Endothelial cell of umbilical vein (primary cell): ENCODE data around the gene CPNE6. TPM values are rescaled to one million over a fixed set of nuclear protein-coding genes. Genes with fewer than 3 reads are reported as not detected.

Experiments used
- BruUV-seq: library from RNA; stranded (reverse); fragments of 400-500 nt; replicated peaks from 2 replicates; lab custom pipeline; 2021; lab: Mats Ljungman, UMichigan
- CTCF ChIA-PET: fragments of 300-600, 350-600 bp; sonication (Branson Sonifier 250); formaldehyde crosslinking; loops from one replicate; lab custom pipeline; 2021; ENCODE audit warnings: antibody characterized with exemption, inconsistent platforms; lab: Charles Lee
- POLR2A ChIA-PET: fragments of 300-600, 350-600 bp; sonication (Branson Sonifier 250); formaldehyde crosslinking; loops from one replicate; lab custom pipeline; 2021; ENCODE audit warnings: antibody characterized with exemption, inconsistent platforms; lab: Charles Lee
- DNase-seq: peaks from one replicate; pipeline ENCODE4 v3.0.0-alpha.2; 2011; ENCODE audit warnings: low read depth, low spot score
- FAIRE-seq: peaks from 2 replicates; lab custom pipeline; 2011; peaks lifted over from hg19 to GRCh38; lab: Jason Lieb, UNC
- H2AFZ ChIP-seq: 2 replicates; pipeline ENCODE4 v1.6.0; 2012; ENCODE audit warnings: low read depth, low read length, control low read depth, inconsistent platforms
- H3K27ac ChIP-seq: 2 replicates; pipeline ENCODE4 v1.5.1; 2011; ENCODE audit warnings: low read depth, mild to moderate bottlenecking, control low read depth, low read length, moderate library complexity; ENCODE audit not compliant: insufficient read depth
- H3K27me3 ChIP-seq, 2 experiments: 2 replicates each; pipeline versions ENCODE4 v1.6.0 to v1.6.1; 2011; ENCODE audit warnings: low read length in 2 of 2, mixed read lengths in 1 of 2; ENCODE audit not compliant: control insufficient read depth in 2 of 2, insufficient read depth in 2 of 2
- H3K36me3 ChIP-seq, 2 experiments: 2 replicates in 1 of 2; 3 replicates in 1 of 2; pipeline ENCODE4 v1.5.1; 2011; ENCODE audit warnings: low read length in 2 of 2, mild to moderate bottlenecking in 1 of 2, moderate library complexity in 1 of 2; ENCODE audit not compliant: control insufficient read depth in 2 of 2, insufficient read depth in 2 of 2; ENCODE audit errors: extremely low read depth in 1 of 2
- H3K4me1 ChIP-seq: 3 replicates; pipeline ENCODE4 v1.5.1; 2011; ENCODE audit warnings: mild to moderate bottlenecking, low read length; ENCODE audit not compliant: control insufficient read depth, insufficient read depth; ENCODE audit errors: extremely low read depth
- H3K4me2 ChIP-seq: 2 replicates; pipeline ENCODE4 v1.6.1; 2011; ENCODE audit warnings: low read length, control low read depth, mixed read lengths; ENCODE audit not compliant: insufficient read depth
- H3K4me3 ChIP-seq, 3 experiments: fragments of 200-600 bp in 1 of 3; sonication (generic), shearing (Covaris generic) in 1 of 3; replicated peaks in 1 of 3; 2 replicates each; pipeline ENCODE4 v1.5.1; 2011 to 2016; ENCODE audit warnings: control low read depth in 3 of 3, low read length in 3 of 3, mild to moderate bottlenecking in 2 of 3, inconsistent platforms in 1 of 3, low read depth in 1 of 3, moderate library complexity in 1 of 3; ENCODE audit not compliant: insufficient read depth in 1 of 3
- H3K79me2 ChIP-seq: 2 replicates; pipeline ENCODE4 v1.6.0; 2012; ENCODE audit warnings: low read length, inconsistent platforms; ENCODE audit not compliant: control insufficient read depth, insufficient read depth
- H3K9ac ChIP-seq: replicated peaks from 2 replicates; pipeline ENCODE3; 2011; ENCODE audit warnings: low read length, control low read depth; ENCODE audit not compliant: insufficient read depth; ENCODE audit errors: extremely low read depth
- H3K9me1 ChIP-seq: replicated peaks from 3 replicates; pipeline ENCODE4 v1.6.0; 2011; ENCODE audit warnings: mild to moderate bottlenecking, low read length; ENCODE audit not compliant: control insufficient read depth, insufficient read depth; ENCODE audit errors: extremely low read depth
- H3K9me3 ChIP-seq: replicated peaks from 2 replicates; pipeline ENCODE4 v1.5.1; 2012; ENCODE audit warnings: low read length, inconsistent platforms; ENCODE audit not compliant: control insufficient read depth, insufficient read depth
- H4K20me1 ChIP-seq: replicated peaks from 2 replicates; pipeline ENCODE3; 2011; ENCODE audit warnings: mild to moderate bottlenecking, low read length; ENCODE audit not compliant: control insufficient read depth, insufficient read depth; ENCODE audit errors: extremely low read depth
- CTCF ChIP-seq, 2 donors: IDR thresholded peaks; 1 replicate in 1 of 2; 2 replicates in 1 of 2; pipeline ENCODE4 v1.5.1; 2011; ENCODE audit warnings: low read length in 2 of 2, mild to moderate bottlenecking in 2 of 2, moderate library complexity in 2 of 2, control low read depth in 1 of 2, inconsistent platforms in 1 of 2, low read depth in 1 of 2; ENCODE audit not compliant: insufficient read depth in 1 of 2; ENCODE audit errors: extremely low read depth in 1 of 2
- EZH2 ChIP-seq: IDR thresholded peaks from 2 replicates; pipeline ENCODE4 v1.6.1; 2012; ENCODE audit warnings: borderline replicate concordance, low read depth, mild to moderate bottlenecking, moderate library complexity, low read length, inconsistent platforms; ENCODE audit not compliant: severe bottlenecking
- FOS ChIP-seq: IDR thresholded peaks from 2 replicates; pipeline ENCODE4 v1.6.1; 2011; ENCODE audit warnings: mild to moderate bottlenecking, low read length, moderate library complexity, borderline replicate concordance; ENCODE audit not compliant: insufficient read depth
- GATA2 ChIP-seq: IDR thresholded peaks from 2 replicates; pipeline ENCODE4 v1.7.0; 2011; ENCODE audit warnings: low read depth, mild to moderate bottlenecking, moderate library complexity, mixed read lengths, low read length; ENCODE audit not compliant: insufficient read length, insufficient read depth
- JUN ChIP-seq: IDR thresholded peaks from 2 replicates; pipeline ENCODE4 v1.6.1; 2011; ENCODE audit warnings: borderline replicate concordance, low read depth; ENCODE audit not compliant: insufficient read length, insufficient read depth
- MAX ChIP-seq: IDR thresholded peaks from 2 replicates; pipeline ENCODE4 v1.6.1; 2011; ENCODE audit not compliant: insufficient read depth, insufficient read length
- MYC ChIP-seq: IDR thresholded peaks from one replicate; pipeline ENCODE4 v1.6.1; 2011; ENCODE audit warnings: mild to moderate bottlenecking, low read depth, low read length
- POLR2A ChIP-seq: IDR thresholded peaks from 2 replicates; pipeline ENCODE4 v1.6.1; 2012; ENCODE audit warnings: low read depth, mild to moderate bottlenecking, control low read depth, low read length
- POLR2AphosphoS5 ChIP-seq: IDR thresholded peaks from 2 replicates; pipeline ENCODE4 v1.6.1; 2012; ENCODE audit warnings: low read depth, mild to moderate bottlenecking, control low read depth, low read length, moderate library complexity; ENCODE audit not compliant: insufficient read depth
- dilution Hi-C: fragments of 300-500 bp; cut with MboI; formaldehyde crosslinking; loops from one replicate; pipeline ENCODE4 v1.15.0; 2019; ENCODE audit warnings: low sequenced_read_pairs; ENCODE audit not compliant: extremely low pct_ligation_motif_present
- intact Hi-C: fragments of 100-400 bp; cut with micrococcal nuclease; formaldehyde crosslinking; loops from one replicate; pipeline ENCODE4 v1.10.0; 2022
- polyA plus RNA-seq, 4 experiments: library from polyadenylated mRNA; depleted of rRNA in 3 of 4; stranded (reverse) in 3 of 4; unstranded in 1 of 4; fragments of >200 nt; gene quantifications; 2 replicates each; pipeline versions ENCODE4 v1.2.1 to v1.2.3, GENCODE V29; 2011 to 2012; ENCODE audit warnings: missing spikeins in 1 of 4
- total RNA-seq: library from RNA; stranded (reverse); gene quantifications from 2 replicates; pipeline ENCODE4 v1.2.3, GENCODE V29; 2021

Gene CPNE6
- total and polyA plus RNA-seq, 2 donors (not counting 3 experiments of a cell fraction or from before 2014, with no cell fraction given): not detected

- H2AFZ ChIP-seq: no peak overlapping the region
- intact Hi-C loops (no loop called here), dilution Hi-C loops (no loop called here)
- H3K27ac ChIP-seq: no peak overlapping the region
- H3K9me3 ChIP-seq: no peaks in the 10 kb centered on the region
- no peak overlapping the region for H3K4me2 ChIP-seq
- H4K20me1 ChIP-seq: no peaks in the 10 kb centered on the region
- no peaks in the 10 kb centered on the region for H3K9me1 ChIP-seq
- H3K9ac ChIP-seq: no peak overlapping the region
- no peak for DNase-seq
- no peaks in the 10 kb centered on the region for H3K79me2 ChIP-seq
- no peak for TF ChIP-seq GATA2
- TF ChIP-seq FOS: no peak
- no peak for TF ChIP-seq CTCF (IDR thresholded peaks at IDR 0.05; ENCODE audit: extremely low read depth in 1 of 2, insufficient read depth in 1 of 2, low read depth in 1 of 2, low read length in 2 of 2)
- TF ChIP-seq MAX: no peak
- no peak for TF ChIP-seq MYC
- no peak for TF ChIP-seq EZH2
- no peak for TF ChIP-seq JUN
- no peak for TF ChIP-seq POLR2AphosphoS5
- TF ChIP-seq POLR2A: no peak
- BruUV-seq: no TSS peak
- POLR2A ChIA-PET: no interaction called here
- no peaks in the 10 kb centered on the region for H3K4me1 ChIP-seq
- no peaks in the 10 kb centered on the region for H3K27me3 ChIP-seq
- H3K36me3 ChIP-seq: peaks cover 2 to 10% of the 10 kb centered on the region in 2 experiments
- CTCF ChIA-PET: no interaction called here
- H3K4me3 ChIP-seq: no peak overlapping the region
- no peak for FAIRE-seq
Measured at GRCh38 chr14:24127673-24128072, 56.3 kb downstream of the CPNE6 start.

Other genes starting within 250 kb of the CPNE6 start
- gene DHRS4, start 117.8 kb upstream of the CPNE6 start, total RNA-seq: 19.2 and 24.4 TPM in 2 replicates
- gene DHRS4, start 117.8 kb upstream of the CPNE6 start, polyA plus RNA-seq: 24.9 and 32.0 TPM in 2 replicates
- gene DHRS4L2, start 82.6 kb upstream of the CPNE6 start, total RNA-seq: 18.5 and 20.7 TPM in 2 replicates
- gene DHRS4L2, start 82.6 kb upstream of the CPNE6 start, polyA plus RNA-seq: 18.2 and 21.9 TPM in 2 replicates
- gene CARMIL3, start 19.6 kb upstream of the CPNE6 start, total RNA-seq: not detected in 2 replicates
- 0.03 and 0.08 TPM in 2 replicates for gene CARMIL3, start 19.6 kb upstream of the CPNE6 start, polyA plus RNA-seq
- gene PCK2, start 22.7 kb downstream of the CPNE6 start, total RNA-seq: 24.5 and 25.1 TPM in 2 replicates
- 23.5 and 26.4 TPM in 2 replicates for gene PCK2, start 22.7 kb downstream of the CPNE6 start, polyA plus RNA-seq
- gene DCAF11, start 43.2 kb downstream of the CPNE6 start, total RNA-seq: 32.1 and 38.5 TPM in 2 replicates
- 33.8 and 37.3 TPM in 2 replicates for gene DCAF11, start 43.2 kb downstream of the CPNE6 start, polyA plus RNA-seq
- 0.62 and 0.71 TPM in 2 replicates for gene NRL, start 43.4 kb downstream of the CPNE6 start, total RNA-seq
- 1.1 and 1.9 TPM in 2 replicates for gene NRL, start 43.4 kb downstream of the CPNE6 start, polyA plus RNA-seq
- gene FITM1, start 59.1 kb downstream of the CPNE6 start, total RNA-seq: not detected in 2 replicates
- gene FITM1, start 59.1 kb downstream of the CPNE6 start, polyA plus RNA-seq: 0.54 and 0.81 TPM in 2 replicates
- gene PSME1, start 64.6 kb downstream of the CPNE6 start, total RNA-seq: 120 and 135 TPM in 2 replicates
- 68.1 and 98.1 TPM in 2 replicates for gene PSME1, start 64.6 kb downstream of the CPNE6 start, polyA plus RNA-seq
- gene EMC9, start 70.0 kb downstream of the CPNE6 start, total RNA-seq: 19.0 and 21.8 TPM in 2 replicates
- 31.8 and 38.0 TPM in 2 replicates for gene EMC9, start 70.0 kb downstream of the CPNE6 start, polyA plus RNA-seq
- 107 and 126 TPM in 2 replicates for gene PSME2, start 75.0 kb downstream of the CPNE6 start, total RNA-seq
- gene PSME2, start 75.0 kb downstream of the CPNE6 start, polyA plus RNA-seq: 66.5 and 69.8 TPM in 2 replicates
- gene RNF31, start 75.9 kb downstream of the CPNE6 start, total RNA-seq: 66.5 and 69.7 TPM in 2 replicates
- 32.3 TPM in 2 replicates for gene RNF31, start 75.9 kb downstream of the CPNE6 start, polyA plus RNA-seq
- gene IRF9, start 89.7 kb downstream of the CPNE6 start, total RNA-seq: 33.2 and 46.1 TPM in 2 replicates
- gene IRF9, start 89.7 kb downstream of the CPNE6 start, polyA plus RNA-seq: 44.6 and 55.3 TPM in 2 replicates
- gene REC8, start 100.5 kb downstream of the CPNE6 start, total RNA-seq: 29.6 and 33.6 TPM in 2 replicates
- 8.7 and 12.5 TPM in 2 replicates for gene REC8, start 100.5 kb downstream of the CPNE6 start, polyA plus RNA-seq
- 52.6 and 66.5 TPM in 2 replicates for gene IPO4, start 117.3 kb downstream of the CPNE6 start, total RNA-seq
- 24.6 and 27.6 TPM in 2 replicates for gene IPO4, start 117.3 kb downstream of the CPNE6 start, polyA plus RNA-seq
- gene TM9SF1, start 123.9 kb downstream of the CPNE6 start, total RNA-seq: 58.5 and 60.7 TPM in 2 replicates
- gene TM9SF1, start 123.9 kb downstream of the CPNE6 start, polyA plus RNA-seq: 64.4 and 71.5 TPM in 2 replicates
- 0.42 and 0.74 TPM in 2 replicates for gene TSSK4, start 134.1 kb downstream of the CPNE6 start, total RNA-seq
- gene TSSK4, start 134.1 kb downstream of the CPNE6 start, polyA plus RNA-seq: 0.10 TPM in 1 of 2 replicates, not detected in the other
- 39.7 and 40.9 TPM in 2 replicates for gene CHMP4A, start 141.9 kb downstream of the CPNE6 start, total RNA-seq
- 32.6 and 46.4 TPM in 2 replicates for gene CHMP4A, start 141.9 kb downstream of the CPNE6 start, polyA plus RNA-seq
- gene MDP1, start 144.5 kb downstream of the CPNE6 start, total RNA-seq: 8.1 and 9.9 TPM in 2 replicates
- 21.4 and 22.7 TPM in 2 replicates for gene MDP1, start 144.5 kb downstream of the CPNE6 start, polyA plus RNA-seq
- 243 and 261 TPM in 2 replicates for gene NEDD8, start 160.8 kb downstream of the CPNE6 start, total RNA-seq
- 316 and 329 TPM in 2 replicates for gene NEDD8, start 160.8 kb downstream of the CPNE6 start, polyA plus RNA-seq
- gene GMPR2, start 161.4 kb downstream of the CPNE6 start, total RNA-seq: 58.1 and 62.4 TPM in 2 replicates
- 50.0 and 61.8 TPM in 2 replicates for gene GMPR2, start 161.4 kb downstream of the CPNE6 start, polyA plus RNA-seq
- gene TINF2, start 171.1 kb downstream of the CPNE6 start, total RNA-seq: 53.7 and 58.5 TPM in 2 replicates
- gene TINF2, start 171.1 kb downstream of the CPNE6 start, polyA plus RNA-seq: 34.4 and 44.2 TPM in 2 replicates
- 3.4 and 3.9 TPM in 2 replicates for gene TGM1, start 191.6 kb downstream of the CPNE6 start, total RNA-seq
- gene TGM1, start 191.6 kb downstream of the CPNE6 start, polyA plus RNA-seq: 1.0 and 2.1 TPM in 2 replicates
- 29.3 and 29.5 TPM in 2 replicates for gene RABGGTA, start 200.0 kb downstream of the CPNE6 start, total RNA-seq
- 80.1 and 102 TPM in 2 replicates for gene RABGGTA, start 200.0 kb downstream of the CPNE6 start, polyA plus RNA-seq
- gene DHRS1, start 228.2 kb downstream of the CPNE6 start, total RNA-seq: 18.0 and 20.0 TPM in 2 replicates
- gene DHRS1, start 228.2 kb downstream of the CPNE6 start, polyA plus RNA-seq: 69.5 and 70.2 TPM in 2 replicates
- gene NOP9, start 228.3 kb downstream of the CPNE6 start, total RNA-seq: 30.9 and 31.0 TPM in 2 replicates
- 16.2 and 16.3 TPM in 2 replicates for gene NOP9, start 228.3 kb downstream of the CPNE6 start, polyA plus RNA-seq
- gene CIDEB, start 236.4 kb downstream of the CPNE6 start, total RNA-seq: 4.6 and 5.2 TPM in 2 replicates
- 7.2 and 14.9 TPM in 2 replicates for gene CIDEB, start 236.4 kb downstream of the CPNE6 start, polyA plus RNA-seq
- 9.1 and 13.1 TPM in 2 replicates for gene LTB4R2, start 238.6 kb downstream of the CPNE6 start, total RNA-seq
- 5.5 and 7.6 TPM in 2 replicates for gene LTB4R2, start 238.6 kb downstream of the CPNE6 start, polyA plus RNA-seq
- 6.2 and 10.5 TPM in 2 replicates for gene LTB4R, start 239.9 kb downstream of the CPNE6 start, total RNA-seq
- gene LTB4R, start 239.9 kb downstream of the CPNE6 start, polyA plus RNA-seq: 9.1 and 11.7 TPM in 2 replicates